ENCODE data around the gene CDH2.

CDH2 gene

DNA sequence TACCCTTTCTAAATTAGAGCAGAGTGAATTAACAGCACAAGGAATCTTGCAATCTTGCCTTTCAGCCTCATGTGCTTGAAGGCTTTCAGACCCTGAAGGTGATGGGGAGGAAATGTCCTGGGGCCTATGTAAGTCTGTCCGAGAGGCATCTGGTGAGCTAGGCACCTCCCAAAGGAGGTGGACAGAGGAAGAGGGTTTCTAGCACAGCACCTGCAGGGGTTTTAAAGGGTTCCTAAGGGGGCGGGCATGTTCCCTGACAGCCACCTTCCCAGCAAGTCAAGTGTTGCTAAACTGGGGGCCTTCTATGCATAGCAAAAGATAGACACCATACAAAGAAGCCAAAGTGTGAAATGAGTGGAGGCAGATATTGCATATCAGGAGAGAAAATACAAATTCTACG, 88.5 kb downstream of the CDH2 start:
- no peak for DNase-seq (ENCODE audit: low read depth in 3 of 3)

DNA sequence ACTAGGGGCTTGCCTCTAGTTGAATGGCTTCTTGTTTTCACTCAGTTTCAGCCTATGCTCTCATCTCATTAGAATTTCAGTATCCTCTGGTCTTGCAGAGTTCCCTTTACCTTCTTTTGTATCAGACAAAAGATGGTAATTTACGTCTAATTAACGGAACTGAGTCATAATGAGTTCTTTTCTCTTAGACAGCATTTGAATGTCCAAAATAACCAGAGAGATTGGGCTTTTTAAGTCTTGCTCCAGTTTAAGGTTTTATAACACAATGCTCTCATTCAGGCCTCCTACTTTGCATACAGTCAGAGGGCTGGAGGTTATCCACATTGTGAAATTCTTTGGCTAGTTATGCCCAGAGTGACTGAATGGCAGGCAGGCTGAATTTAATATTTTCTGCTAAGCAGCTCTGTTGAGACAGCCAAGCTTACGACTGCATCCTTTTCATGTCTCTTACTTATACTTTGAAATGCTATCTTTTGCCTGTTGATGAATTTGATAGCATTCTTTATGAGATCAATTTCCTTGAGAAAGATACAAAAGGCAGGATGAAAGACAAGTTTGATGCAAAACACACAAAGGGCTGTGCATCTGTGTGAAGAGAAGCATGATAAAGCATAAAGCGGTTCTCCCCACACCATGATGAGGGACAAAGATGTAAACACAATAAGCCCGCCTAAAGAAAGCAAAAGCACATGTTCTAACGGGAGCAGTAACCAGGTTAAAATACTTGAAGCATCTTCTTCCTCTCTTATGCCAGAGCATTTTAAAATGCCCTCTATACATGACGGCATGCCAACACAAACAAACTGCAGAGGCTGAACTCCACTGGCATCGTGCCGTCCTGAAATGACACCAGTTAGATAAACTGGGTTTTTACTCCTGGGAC, 90.0 kb downstream of the CDH2 start:
- no peak for DNase-seq (ENCODE audit: low read depth in 3 of 3)

DNA sequence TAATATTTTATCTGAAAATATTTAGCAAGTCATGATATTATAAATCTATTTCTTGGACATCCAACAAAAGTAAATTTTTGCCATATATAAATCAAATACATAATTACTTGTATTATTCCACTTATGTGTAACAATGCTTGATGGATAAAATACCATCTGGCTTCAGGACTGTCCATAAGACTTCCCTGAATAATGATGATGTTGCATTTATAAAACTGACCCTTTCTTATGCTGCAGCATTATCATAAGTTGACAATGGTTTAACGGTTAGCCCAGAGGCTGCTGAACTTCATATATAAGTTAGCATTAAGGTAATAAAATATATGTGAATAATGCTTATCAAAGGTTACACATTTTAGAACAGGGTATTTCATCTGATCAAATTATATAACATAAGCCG, 95.4 kb downstream of the CDH2 start:
- no peak for DNase-seq (ENCODE audit: low read depth in 3 of 3)

DNA sequence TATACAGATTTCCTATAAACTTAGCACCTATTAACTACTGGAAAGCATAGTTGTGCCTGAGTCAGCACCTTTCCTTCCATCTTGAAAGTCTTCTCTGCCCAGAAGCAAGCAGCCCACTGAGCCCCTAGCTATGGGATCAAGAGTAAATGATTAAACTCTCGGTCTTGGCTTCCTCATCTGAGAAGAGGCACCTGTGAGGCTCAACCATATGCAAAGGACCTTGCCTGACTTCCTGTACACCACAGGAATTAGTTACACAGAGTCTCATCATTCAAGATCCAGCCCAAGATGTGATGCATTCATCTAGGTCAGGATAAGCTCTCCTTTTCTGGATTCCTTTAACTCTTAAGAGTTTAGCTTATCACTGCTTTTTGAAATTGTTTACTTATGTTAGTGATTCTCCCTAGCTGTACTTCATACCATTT, 96.0 kb downstream of the CDH2 start:
- no peak for DNase-seq (ENCODE audit: low read depth in 3 of 3)

DNA sequence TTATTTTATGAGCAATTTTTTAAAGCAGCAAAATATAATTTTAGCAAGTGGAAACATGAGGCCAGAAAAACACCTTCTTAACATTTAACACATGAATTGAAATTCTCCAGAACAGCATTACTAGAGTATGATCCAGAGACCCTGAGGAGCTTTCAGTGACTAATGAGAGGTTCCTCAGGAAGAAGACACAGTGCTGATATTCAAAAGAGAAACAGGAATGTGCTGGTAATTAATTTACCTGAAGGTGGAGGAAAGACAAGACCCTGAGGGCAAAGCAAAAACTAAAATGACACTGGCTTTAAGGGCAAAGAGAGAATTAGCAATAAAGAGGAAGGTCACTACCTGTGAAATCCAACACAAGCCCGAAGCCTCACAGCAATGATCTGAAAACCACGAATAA, 97.0 kb downstream of the CDH2 start:
- DNase-seq (ENCODE audit: low read depth in 3 of 3) = no peak

DNA sequence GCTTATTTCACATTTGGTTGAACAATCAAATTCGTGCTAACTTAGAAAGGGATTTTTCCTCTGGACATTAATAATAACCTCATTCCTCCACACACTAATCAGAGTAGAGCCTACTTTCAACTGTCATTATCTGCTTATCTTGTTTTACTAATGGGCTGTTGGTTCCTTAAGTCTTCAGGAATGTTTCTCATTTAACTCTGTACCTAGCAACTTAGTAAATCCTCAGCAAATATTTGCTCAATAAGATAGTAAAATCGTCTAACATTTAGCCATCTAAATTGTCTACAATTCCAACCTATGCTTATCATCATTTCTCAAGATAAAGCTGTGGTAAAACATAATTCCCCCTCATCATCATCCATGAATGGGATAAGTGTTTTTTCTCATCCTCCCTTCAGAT, 98.1 kb downstream of the CDH2 start:
- DNase-seq (ENCODE audit: low read depth in 3 of 3) = no peak

DNA sequence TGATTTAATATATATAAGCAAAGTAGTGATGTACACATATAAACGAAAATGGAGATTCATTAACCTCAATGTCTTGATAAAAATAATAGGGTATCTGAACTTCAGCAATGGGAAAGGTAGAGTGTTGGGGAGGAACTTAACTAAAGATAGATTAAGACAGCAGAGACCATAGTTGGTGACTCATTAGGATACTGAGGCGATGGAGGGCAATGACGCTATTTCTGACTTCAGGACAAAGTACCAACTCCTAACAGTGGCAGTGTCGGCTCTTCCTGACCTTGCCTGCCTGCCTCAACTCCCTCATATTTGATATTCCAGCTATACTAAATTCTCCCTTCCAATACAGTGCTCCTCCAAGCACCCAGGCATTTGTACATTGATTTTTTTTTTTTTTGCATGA, 98.6 kb downstream of the CDH2 start:
- DNase-seq (ENCODE audit: low read depth in 3 of 3) = no peak

DNA sequence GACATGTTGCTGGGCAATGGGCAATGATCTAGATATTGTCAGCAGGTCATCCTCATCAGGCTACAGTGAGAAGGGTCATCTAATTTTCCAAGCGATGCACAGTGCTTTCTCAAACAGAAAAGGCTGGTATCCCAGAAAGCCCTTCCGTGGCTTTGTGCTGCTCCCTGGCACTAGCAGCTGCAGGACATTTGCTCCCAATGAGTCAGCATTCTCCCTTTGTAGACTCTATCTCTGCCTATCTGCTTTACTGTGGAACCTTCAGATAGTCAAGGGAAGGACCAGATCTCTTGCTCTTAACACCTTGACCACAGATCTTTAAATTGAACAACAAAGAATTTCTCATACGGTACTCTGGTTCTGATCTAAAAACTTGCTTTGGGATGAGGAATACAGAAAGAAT, 101.4 kb downstream of the CDH2 start:
- DNase-seq (ENCODE audit: low read depth in 3 of 3) = no peak

DNA sequence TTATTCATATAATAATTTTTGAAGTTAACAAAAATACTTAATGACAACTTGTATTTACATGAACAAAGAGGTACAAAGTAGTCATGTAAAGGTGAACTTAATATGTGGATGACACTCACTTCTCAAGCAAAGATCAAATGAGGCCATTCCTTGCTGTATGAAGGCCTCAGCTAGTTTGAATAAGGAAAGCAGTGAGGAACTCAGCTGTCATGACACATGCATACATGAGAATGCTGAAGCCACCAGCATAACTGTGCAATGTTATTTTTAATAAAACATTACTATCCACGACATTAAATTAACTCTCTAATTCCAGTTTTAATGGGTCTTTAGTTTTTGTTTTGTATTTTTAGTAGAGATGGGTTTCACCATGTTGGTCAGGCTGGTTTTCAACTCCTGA, 102.9 kb downstream of the CDH2 start:
- DNase-seq (ENCODE audit: low read depth in 3 of 3) = no peak

DNA sequence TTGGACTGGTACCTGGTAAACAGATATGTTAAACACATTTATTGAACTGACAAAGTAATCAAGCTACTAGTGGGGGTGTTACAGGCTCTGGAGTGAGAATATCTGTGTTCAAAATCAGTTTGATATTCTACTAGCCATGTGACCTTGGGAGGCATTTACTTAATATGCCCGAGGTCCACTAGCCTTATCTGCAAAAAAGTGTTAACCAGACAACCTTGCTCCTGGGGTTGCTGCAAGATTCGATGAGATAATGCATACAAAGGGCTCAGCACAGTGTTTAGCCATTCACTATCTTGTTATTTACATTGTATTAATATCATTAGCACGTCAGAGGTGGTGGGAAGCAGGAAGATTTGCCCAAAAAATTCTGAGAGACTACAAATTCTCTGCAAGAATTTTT, 103.3 kb downstream of the CDH2 start:
- no peak for DNase-seq (ENCODE audit: low read depth in 3 of 3)

DNA sequence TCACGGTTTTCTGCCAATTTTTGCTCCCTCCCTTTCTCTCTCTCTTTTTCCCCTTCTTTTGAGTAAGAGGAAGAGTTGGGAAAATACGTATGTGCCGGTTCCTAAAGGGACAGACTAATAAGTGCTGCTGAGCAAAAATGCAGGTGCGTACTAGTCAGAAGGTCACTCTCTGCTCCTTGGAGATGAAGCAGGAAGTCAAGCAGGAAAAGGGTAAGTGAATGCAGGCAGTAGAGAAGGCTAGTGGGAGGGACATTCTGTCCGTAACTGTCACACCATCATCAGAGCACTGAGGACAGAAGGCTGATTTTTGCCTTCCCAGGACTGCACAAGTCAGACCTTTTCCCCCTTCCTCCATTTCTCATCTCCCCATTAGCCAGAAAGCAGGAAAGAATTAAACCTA, 105.7 kb downstream of the CDH2 start:
- no peak for DNase-seq (ENCODE audit: low read depth in 3 of 3)

DNA sequence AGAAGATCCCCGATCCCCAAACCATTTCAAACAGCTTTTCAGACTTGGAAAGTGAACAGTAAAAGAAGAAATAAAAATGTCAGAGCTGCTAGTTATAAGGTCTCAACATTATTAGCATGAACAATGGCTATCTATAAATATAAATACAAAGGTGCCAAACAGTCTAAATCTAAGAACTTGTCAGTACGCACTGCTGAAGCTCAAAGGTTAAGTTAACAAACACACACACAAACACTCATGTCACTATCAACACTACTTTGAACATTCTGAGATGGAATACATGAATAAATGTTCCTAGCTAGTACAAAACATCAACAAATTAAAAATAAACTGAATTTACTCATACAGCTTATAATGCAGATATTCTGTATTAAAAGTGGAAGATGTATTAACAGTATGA, 108.7 kb downstream of the CDH2 start:
- DNase-seq (ENCODE audit: low read depth in 3 of 3) = no peak

DNA sequence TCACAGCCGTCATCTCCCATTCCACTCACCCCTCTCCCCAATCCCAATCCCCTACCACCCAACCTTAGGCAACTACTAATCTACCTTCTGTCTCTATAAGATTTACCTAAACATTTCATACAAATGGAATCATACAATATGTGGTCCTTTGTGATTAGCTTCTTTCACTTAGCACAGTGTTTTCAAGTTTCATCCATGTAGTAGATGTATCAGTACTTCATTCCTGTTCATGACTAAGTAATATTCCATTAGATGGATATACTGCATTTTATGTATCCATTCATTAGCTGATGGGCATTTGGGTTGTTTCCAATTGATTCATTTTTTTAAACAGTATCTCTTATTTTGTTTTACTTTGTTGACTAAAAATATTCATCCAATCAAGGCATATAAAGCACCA, 109.6 kb downstream of the CDH2 start:
- no peak for DNase-seq (ENCODE audit: low read depth in 3 of 3)

DNA sequence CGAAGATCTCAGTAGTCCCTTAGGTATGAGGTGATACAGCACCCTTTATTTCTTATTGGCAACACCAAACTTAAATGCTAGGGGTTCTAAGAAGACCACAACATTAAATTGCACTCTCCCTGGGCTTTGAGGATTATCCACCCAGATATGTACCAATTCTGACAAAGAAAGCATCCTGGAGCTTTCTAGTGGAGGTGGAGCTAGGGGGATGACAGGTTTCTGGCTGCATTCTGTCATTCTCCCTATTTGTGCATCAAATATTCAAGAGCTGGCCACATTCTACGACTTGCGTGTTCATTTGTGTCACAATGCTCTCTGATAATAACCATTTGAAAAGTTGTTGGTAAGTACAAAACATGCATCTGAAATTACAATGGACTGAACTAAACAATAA, 111.1 kb downstream of the CDH2 start:
- no peak for DNase-seq (ENCODE audit: low read depth in 3 of 3)

DNA sequence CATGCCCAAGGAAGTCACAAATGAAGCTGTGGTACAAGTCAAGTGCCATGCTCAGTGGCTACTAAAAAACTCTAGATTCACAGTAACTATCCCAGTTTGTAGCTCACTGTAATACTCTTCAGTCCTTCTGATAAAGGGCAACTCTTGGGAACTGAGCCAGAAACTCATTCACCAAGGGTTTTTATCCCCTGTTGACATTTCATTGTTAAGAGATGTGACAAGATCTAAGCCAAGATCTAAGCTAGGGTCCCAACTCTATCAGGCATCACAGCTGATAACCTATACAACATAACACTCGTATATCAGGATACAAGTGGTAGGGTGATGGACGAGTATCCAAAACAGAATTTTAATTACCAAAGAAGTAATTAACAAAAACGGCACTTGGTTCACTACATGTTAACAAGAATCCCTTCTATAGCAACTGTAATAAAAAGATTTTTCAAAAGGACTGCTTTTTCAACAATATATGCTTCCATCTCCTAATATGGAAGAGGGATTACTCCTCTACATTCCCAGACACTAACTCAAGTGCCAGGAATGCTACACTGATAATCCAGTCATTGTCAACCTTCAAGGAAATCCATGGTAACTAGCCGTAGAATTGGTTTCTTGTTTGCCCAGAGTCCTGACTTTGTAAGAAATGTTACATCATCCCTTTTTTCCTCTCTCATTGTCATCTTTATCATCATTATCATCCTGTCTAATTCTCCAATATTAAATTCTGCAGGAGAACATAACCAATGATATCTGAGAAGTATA, 111.7 kb downstream of the CDH2 start:
- DNase-seq (ENCODE audit: low read depth in 3 of 3) = no peak

DNA sequence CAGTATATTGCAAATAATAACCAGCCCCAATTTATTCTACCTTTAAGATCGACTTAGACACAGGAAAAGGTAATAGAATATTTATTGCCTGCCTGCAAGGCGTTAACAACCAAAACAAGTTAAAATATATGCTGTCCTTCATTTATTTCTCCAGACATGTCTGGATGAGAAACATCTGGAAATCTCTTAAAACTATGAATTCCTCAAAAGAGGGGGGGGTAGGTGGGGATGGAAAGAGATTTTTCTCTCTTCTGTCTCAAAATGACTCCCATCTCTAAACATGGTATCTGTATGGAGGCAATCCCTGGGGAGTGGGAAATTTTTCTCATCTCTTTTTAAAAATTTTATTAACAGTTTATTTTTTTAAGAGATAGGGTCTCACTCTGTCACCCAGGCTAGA, 113.0 kb downstream of the CDH2 start:
- DNase-seq (ENCODE audit: low read depth in 3 of 3) = no peak

DNA sequence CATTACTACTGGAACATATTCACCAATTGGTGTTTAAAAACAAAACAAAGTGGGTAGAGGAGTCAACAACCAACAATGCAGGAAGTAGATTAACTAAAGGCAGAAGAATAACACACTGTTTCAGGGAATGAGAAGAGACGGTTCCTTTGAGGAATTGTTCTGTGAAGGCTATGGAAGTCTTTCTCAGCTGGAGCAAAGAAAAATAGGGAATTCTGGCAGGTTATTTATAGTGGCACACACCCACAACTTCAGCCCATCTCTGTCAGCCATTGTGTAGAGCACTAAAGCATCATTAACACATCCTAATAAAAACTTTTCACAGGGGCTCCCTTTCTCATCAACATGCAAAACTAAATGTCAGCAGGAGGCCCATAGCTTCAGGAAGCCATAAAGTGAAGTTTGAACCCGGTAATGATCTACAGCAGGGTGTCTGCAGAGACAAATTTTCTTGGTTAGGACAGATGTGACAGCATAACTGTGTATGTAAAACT, 113.6 kb downstream of the CDH2 start:
- no peak for DNase-seq (ENCODE audit: low read depth in 3 of 3)

DNA sequence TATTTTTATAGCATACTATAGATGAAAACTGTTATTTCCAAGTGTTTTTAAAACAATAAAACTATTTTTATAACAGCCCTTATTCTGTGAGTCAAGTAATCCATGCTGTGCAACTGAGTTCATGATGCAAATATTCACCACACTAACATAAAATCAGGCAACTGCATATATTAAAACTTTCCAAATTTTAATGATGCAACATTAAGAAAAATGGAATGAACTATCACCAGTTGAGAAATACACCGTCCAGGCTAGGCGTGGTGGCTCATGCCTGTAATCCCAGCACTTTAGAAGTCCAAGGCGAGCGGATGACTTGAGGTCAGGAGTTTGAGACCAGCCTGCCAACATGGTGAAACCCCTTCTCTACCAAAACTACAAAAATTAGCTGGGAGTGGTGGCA, 114.5 kb downstream of the CDH2 start:
- DNase-seq (ENCODE audit: low read depth in 3 of 3) = no peak

DNA sequence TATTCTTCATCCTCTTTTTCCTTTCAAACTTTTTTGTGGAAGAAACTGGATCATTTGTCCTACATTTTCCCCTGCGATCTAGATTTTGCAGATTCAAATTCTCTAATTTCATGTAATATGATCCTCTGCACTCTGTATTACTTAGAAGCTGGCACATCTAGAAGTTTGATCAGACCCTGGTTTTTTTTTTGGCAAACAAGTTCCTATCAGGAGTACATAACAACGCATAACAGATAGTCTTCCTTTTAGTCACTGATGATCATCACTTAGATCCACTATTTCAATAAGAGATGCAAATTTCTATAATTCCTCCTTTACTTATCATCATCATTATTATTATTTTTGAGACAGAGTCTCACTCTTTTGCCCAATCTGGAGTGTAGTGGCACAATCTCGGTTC, 117.1 kb downstream of the CDH2 start:
- no peak for DNase-seq (ENCODE audit: low read depth in 3 of 3)

DNA sequence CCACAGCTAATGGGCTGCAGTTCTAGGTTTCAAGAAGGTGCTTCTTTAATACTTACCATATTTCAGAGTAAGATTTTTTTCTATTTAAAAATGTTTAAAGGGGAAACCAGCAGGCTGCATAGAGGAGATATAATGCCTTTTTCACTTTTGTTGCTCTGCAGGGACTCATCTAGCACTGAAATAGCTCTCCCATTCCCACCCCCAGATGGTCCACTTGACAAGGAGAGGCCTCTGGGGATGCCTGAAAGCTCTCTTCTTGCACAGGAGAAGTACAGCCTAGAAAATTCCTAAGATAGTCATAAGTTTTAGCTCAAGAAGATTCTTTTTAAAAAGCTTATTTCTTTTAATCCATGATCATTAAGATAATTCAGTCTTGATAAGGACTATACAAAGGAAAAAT, 126.4 kb downstream of the CDH2 start:
- DNase-seq (ENCODE audit: low read depth in 3 of 3) = no peak

DNA sequence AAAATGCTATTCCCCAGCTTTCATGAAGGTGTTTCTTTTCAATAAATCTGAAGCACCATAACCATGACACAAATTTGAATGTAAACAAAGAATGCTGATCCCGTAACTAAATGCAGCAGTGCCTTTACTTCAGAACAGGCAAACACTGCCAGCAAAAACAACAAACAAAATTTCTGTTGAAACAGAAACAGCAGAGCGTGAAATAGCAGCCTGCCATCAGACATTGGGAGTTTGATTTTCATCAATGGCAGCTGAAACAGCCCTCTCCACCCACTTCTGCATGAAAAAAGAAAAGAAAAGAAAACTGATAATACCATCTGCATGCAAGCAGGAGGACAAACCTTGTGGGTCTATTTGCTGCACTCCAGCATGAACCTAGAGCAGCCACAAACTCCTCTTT, 128.3 kb downstream of the CDH2 start:
- no peak for DNase-seq (ENCODE audit: low read depth in 3 of 3)

DNA sequence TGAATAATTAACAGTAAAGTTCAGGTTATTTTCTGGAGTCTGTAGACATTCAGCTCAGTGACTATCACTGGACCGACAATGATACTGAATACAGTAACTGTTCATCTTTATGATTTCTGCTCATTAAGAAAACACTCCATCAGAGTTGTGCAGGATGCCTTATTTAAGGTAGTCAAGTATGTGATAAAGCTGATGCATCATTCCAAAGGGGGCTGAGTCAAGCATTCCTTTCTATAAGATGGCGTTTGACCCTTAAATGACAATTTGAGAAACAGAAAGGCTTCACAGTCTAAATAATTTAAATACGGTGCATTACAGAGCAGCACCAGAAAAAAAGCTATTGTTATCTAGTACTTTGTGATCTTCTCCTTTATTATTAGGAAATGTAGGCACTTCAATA, 131.1 kb downstream of the CDH2 start:
- DNase-seq (ENCODE audit: low read depth in 3 of 3) = no peak

DNA sequence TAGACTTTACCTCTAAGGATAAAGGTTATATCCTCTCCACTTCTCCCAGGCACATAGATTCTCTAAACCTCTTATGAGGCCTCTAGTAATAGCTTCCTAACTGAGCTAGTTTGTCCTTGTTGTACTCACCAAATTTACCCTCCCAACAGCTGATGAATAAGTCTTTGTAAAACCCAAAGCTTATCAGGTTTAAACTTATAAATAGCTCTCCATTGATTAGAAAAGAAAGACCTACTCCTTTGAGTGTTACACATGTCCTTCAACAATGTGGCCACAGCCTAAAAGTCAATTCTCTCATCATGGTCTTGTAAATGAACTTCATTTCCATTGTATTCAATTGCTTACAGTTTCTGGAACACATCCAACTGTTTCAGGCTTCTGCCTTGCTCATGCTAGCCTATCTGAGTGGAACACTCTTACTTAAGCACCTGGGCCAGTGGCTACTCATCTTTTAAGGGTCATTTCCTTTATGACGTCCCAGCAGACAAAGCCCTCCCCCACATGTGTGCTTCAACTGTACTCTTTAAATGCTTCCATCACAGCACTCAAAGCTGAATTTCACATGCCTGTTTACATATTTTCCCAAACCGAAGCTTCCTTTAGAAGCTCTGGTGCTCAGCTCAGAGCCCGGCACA, 131.6 kb downstream of the CDH2 start:
- DNase-seq (ENCODE audit: low read depth in 3 of 3) = no peak
